A549 (cell line): ENCODE measurements around the gene PCK1.

Experiments
- GATA3 ChIP-seq: IDR thresholded peaks from 2 replicates; pipeline ENCODE4 v1.6.1; 2012; ENCODE audit warnings: borderline replicate concordance
- MAZ ChIP-seq: fragments of 150-350 bp; IDR thresholded peaks from 2 replicates; pipeline ENCODE4 v1.6.1; 2014; ENCODE audit warnings: antibody characterized with exemption, low read depth, low read length, borderline replicate concordance
- MYC ChIP-seq: IDR thresholded peaks from 2 replicates; pipeline ENCODE4 v1.6.1; 2012; ENCODE audit warnings: mild to moderate bottlenecking, inconsistent platforms, low read length, improper control_type of control experiment, borderline replicate concordance
- POLR2A ChIP-seq: IDR thresholded peaks from 2 replicates; pipeline ENCODE4 v1.6.1; 2012; ENCODE audit warnings: mild to moderate bottlenecking, low read length
- USF2 ChIP-seq: fragments of 450-650 bp; IDR thresholded peaks from 2 replicates; pipeline ENCODE4 v1.6.1; 2014; ENCODE audit warnings: antibody characterized with exemption
- ZC3H11A ChIP-seq: fragments of 450-650 bp; IDR thresholded peaks from 2 replicates; pipeline ENCODE4 v1.6.1; 2014; ENCODE audit warnings: antibody characterized with exemption, mild to moderate bottlenecking
- ZSCAN20 ChIP-seq: fragments of 250-450 bp; sonication (Bioruptor Pico); IDR thresholded peaks from 2 replicates; pipeline ENCODE4 v1.8.0; 2022; ENCODE audit warnings: mild to moderate bottlenecking, moderate library complexity
- TF ChIP-seq, protein P1 (sequence below): fragments of >200 bp; sonication (Bioruptor Twin); formaldehyde crosslinking; IDR thresholded peaks from 3 replicates; pipeline ENCODE4 v1.5.1; 2016
- TF ChIP-seq, protein P2 (sequence below): IDR thresholded peaks from 2 replicates; pipeline ENCODE4 v1.6.1; 2012
- TF ChIP-seq, protein P3 (sequence below): fragments of 250-450 bp; sonication (Bioruptor Pico); IDR thresholded peaks from 2 replicates; pipeline ENCODE4 v1.5.0; 2021; ENCODE audit warnings: mild to moderate bottlenecking, moderate library complexity, borderline replicate concordance

- TF ChIP-seq, protein P1, sequence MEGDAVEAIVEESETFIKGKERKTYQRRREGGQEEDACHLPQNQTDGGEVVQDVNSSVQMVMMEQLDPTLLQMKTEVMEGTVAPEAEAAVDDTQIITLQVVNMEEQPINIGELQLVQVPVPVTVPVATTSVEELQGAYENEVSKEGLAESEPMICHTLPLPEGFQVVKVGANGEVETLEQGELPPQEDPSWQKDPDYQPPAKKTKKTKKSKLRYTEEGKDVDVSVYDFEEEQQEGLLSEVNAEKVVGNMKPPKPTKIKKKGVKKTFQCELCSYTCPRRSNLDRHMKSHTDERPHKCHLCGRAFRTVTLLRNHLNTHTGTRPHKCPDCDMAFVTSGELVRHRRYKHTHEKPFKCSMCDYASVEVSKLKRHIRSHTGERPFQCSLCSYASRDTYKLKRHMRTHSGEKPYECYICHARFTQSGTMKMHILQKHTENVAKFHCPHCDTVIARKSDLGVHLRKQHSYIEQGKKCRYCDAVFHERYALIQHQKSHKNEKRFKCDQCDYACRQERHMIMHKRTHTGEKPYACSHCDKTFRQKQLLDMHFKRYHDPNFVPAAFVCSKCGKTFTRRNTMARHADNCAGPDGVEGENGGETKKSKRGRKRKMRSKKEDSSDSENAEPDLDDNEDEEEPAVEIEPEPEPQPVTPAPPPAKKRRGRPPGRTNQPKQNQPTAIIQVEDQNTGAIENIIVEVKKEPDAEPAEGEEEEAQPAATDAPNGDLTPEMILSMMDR = no peak
- TF ChIP-seq GATA3 (no peak), USF2 (no peak), POLR2A (no peak), MYC (no peak), ZSCAN20 (CRISPR knock-in tag) (no peak), ZC3H11A (no peak), MAZ (no peak)
- TF ChIP-seq, protein P2, sequence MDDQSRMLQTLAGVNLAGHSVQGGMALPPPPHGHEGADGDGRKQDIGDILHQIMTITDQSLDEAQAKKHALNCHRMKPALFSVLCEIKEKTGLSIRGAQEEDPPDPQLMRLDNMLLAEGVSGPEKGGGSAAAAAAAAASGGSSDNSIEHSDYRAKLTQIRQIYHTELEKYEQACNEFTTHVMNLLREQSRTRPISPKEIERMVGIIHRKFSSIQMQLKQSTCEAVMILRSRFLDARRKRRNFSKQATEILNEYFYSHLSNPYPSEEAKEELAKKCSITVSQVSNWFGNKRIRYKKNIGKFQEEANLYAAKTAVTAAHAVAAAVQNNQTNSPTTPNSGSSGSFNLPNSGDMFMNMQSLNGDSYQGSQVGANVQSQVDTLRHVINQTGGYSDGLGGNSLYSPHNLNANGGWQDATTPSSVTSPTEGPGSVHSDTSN = no peak
- TF ChIP-seq, protein P3, sequence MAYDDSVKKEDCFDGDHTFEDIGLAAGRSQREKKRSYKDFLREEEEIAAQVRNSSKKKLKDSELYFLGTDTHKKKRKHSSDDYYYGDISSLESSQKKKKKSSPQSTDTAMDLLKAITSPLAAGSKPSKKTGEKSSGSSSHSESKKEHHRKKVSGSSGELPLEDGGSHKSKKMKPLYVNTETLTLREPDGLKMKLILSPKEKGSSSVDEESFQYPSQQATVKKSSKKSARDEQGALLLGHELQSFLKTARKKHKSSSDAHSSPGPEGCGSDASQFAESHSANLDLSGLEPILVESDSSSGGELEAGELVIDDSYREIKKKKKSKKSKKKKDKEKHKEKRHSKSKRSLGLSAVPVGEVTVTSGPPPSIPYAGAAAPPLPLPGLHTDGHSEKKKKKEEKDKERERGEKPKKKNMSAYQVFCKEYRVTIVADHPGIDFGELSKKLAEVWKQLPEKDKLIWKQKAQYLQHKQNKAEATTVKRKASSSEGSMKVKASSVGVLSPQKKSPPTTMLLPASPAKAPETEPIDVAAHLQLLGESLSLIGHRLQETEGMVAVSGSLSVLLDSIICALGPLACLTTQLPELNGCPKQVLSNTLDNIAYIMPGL (CRISPR knock-in tag) = no peak
Measured at GRCh38 chr20:57576002-57576401, 15.1 kb downstream of the PCK1 start.
